HepG2 (cell line): Measurements from ENCODE around the gene MC2R. TPM values are rescaled to one million over a fixed set of nuclear protein-coding genes. Genes with fewer than 3 reads are reported as not detected.

ENCODE experiments used
- ATAC-seq: fragments of 200-7000 bp; cut with Tn5 transposase; 3 replicates; pipeline ENCODE4 v1.9.1; 2020; ENCODE audit warnings: mild to moderate bottlenecking, moderate library complexity
- Bru-seq: library from RNA; stranded (reverse); fragments of 400-500 nt; gene quantifications from one replicate; lab custom pipeline; 2021; lab: Mats Ljungman, UMichigan
- BruChase-seq, 2 experiments: library from RNA; stranded (reverse); fragments of 400-500 nt; gene quantifications; one replicate each; lab custom pipeline; 2021; lab: Mats Ljungman, UMichigan
- BruUV-seq: library from RNA; stranded (reverse); fragments of 400-500 nt; replicated peaks from 2 replicates; lab custom pipeline; 2021; lab: Mats Ljungman, UMichigan
- CTCF ChIA-PET: fragments of 300-600 bp; formaldehyde crosslinking; extraction: SDS; loops from one replicate; lab custom pipeline; 2021; ENCODE audit warnings: low total read pairs, inconsistent platforms, low intra/inter-chr PET ratio; lab: Yijun Ruan, JAX
- POLR2A ChIA-PET: fragments of 350-600 bp; sonication (Branson Sonifier 250); formaldehyde crosslinking; loops from one replicate; lab custom pipeline; 2020; ENCODE audit warnings: antibody characterized with exemption, inconsistent platforms; lab: Yijun Ruan, JAX
- DNase-seq: peaks from one replicate; pipeline ENCODE4 v3.0.0-alpha.2; 2015; ENCODE audit warnings: low spot score
- FAIRE-seq: peaks from 3 replicates; lab custom pipeline; 2011; peaks lifted over from hg19 to GRCh38; lab: Jason Lieb, UNC
- H2AFZ ChIP-seq: one replicate; pipeline ENCODE4 v1.6.1; 2011; ENCODE audit warnings: low read length, inconsistent platforms
- H3K27ac ChIP-seq: fragments of 300-600 bp; 3 replicates; pipeline ENCODE4 v1.8.0; 2011; ENCODE audit warnings: mixed run types, mild to moderate bottlenecking, mixed read lengths, low read length, inconsistent platforms; ENCODE audit not compliant: insufficient read depth; ENCODE audit errors: extremely low read length
- H3K27me3 ChIP-seq, 2 experiments: fragments of 200-600 bp in 1 of 2; 2 replicates in 1 of 2; 3 replicates in 1 of 2; pipeline versions ENCODE4 v1.6.0 to v1.8.0; 2011; ENCODE audit warnings: low read length in 2 of 2, mild to moderate bottlenecking in 2 of 2, moderate library complexity in 2 of 2, inconsistent platforms in 1 of 2; ENCODE audit not compliant: insufficient read depth in 2 of 2, control insufficient read depth in 1 of 2
- H3K36me3 ChIP-seq, 2 experiments: fragments of 200-600 bp in 1 of 2; replicated peaks in 1 of 2; 2 replicates in 1 of 2; 3 replicates in 1 of 2; pipeline versions ENCODE4 v1.5.1 to v1.8.0; 2011; ENCODE audit warnings: low read length in 2 of 2, inconsistent platforms in 1 of 2; ENCODE audit not compliant: insufficient read depth in 2 of 2, control insufficient read depth in 1 of 2
- H3K4me1 ChIP-seq: 2 replicates; pipeline ENCODE4 v1.5.1; 2012; ENCODE audit warnings: low read length, inconsistent platforms; ENCODE audit not compliant: insufficient read depth
- H3K4me2 ChIP-seq: 2 replicates; pipeline ENCODE4 v1.6.0; 2011; ENCODE audit warnings: low read depth, low read length, inconsistent platforms
- H3K4me3 ChIP-seq, 3 experiments: fragments of 200-600 bp in 1 of 3; sonication (generic), shearing (Covaris generic) in 1 of 3; replicated peaks in 1 of 3; 2 replicates each; pipeline ENCODE4 v1.5.1; 2011 to 2016; ENCODE audit warnings: low read length in 3 of 3, inconsistent platforms in 2 of 3, low read depth in 2 of 3, mild to moderate bottlenecking in 2 of 3, control low read depth in 1 of 3, mixed read lengths in 1 of 3; ENCODE audit not compliant: insufficient read depth in 1 of 3
- H3K79me2 ChIP-seq: one replicate; pipeline ENCODE4 v1.6.1; 2011; ENCODE audit warnings: low read length, inconsistent platforms; ENCODE audit not compliant: insufficient read depth
- H3K9ac ChIP-seq: 2 replicates; pipeline ENCODE4 v1.6.0; 2011; ENCODE audit warnings: mild to moderate bottlenecking, low read depth, low read length, inconsistent platforms; ENCODE audit not compliant: insufficient read depth
- H3K9me3 ChIP-seq: 2 replicates; pipeline ENCODE4 v1.5.1; 2012; ENCODE audit warnings: mild to moderate bottlenecking, low read length
- H4K20me1 ChIP-seq: 2 replicates; pipeline ENCODE4 v1.6.0; 2011; ENCODE audit warnings: inconsistent platforms, mild to moderate bottlenecking, low read length, moderate library complexity; ENCODE audit not compliant: insufficient read depth
- GATA4 ChIP-seq: sonication (generic); IDR thresholded peaks from 2 replicates; pipeline ENCODE4 v1.6.1; 2016; ENCODE audit warnings: antibody characterized with exemption, low read depth, borderline replicate concordance
- HMGA1 ChIP-seq: sonication (generic); formaldehyde crosslinking; conservative IDR thresholded peaks from 2 replicates; pipeline ENCODE4 v1.4.0; 2020; ENCODE audit warnings: missing genetic modification reagents
- POLR2G ChIP-seq: fragments of 200-400 bp; formaldehyde crosslinking; IDR thresholded peaks from 2 replicates; pipeline ENCODE4 v1.6.1; 2018; ENCODE audit warnings: mild to moderate bottlenecking, low read depth, low read length, moderate library complexity
- SOX6 ChIP-seq, 2 experiments: fragments of 450-650 bp in 1 of 2; sonication (generic) in 1 of 2; formaldehyde crosslinking in 1 of 2; IDR thresholded peaks; 2 replicates each; pipeline versions ENCODE4 v1.4.0 to v1.6.1; 2017 to 2020; ENCODE audit warnings: antibody characterized with exemption in 1 of 2, mild to moderate bottlenecking in 1 of 2, missing genetic modification reagents in 1 of 2
- SRSF4 ChIP-seq: fragments of 200-400 bp; formaldehyde crosslinking; IDR thresholded peaks from one replicate; pipeline ENCODE4 v1.6.1; 2018; ENCODE audit warnings: mild to moderate bottlenecking, low read depth, low read length, moderate library complexity; ENCODE audit not compliant: poor library complexity, severe bottlenecking
- ZFAT ChIP-seq: sonication (generic); formaldehyde crosslinking; conservative IDR thresholded peaks from 2 replicates; pipeline ENCODE4 v1.8.1; 2023; ENCODE audit warnings: missing genetic modification reagents, inconsistent platforms
- ZFP36L1 ChIP-seq: sonication (generic); formaldehyde crosslinking; IDR thresholded peaks from 2 replicates; pipeline ENCODE4 v1.8.0; 2022; ENCODE audit warnings: mild to moderate bottlenecking, missing genetic modification reagents, moderate library complexity
- ZKSCAN5 ChIP-seq: sonication (generic); formaldehyde crosslinking; IDR thresholded peaks from 2 replicates; pipeline ENCODE4 v1.5.1; 2020; ENCODE audit warnings: mild to moderate bottlenecking, missing genetic modification reagents
- ZNF552 ChIP-seq: sonication (generic); formaldehyde crosslinking; IDR thresholded peaks from 2 replicates; pipeline ENCODE4 v1.9.0; 2022; ENCODE audit warnings: missing genetic modification reagents, mild to moderate bottlenecking, borderline replicate concordance
- WGBS: methylation state at CpG from one replicate; pipeline ENCODE4 v1.1.6; 2017; ENCODE audit warnings: low lambda C conversion rate; 5-methylcytosine and 5-hydroxymethylcytosine counted together
- in situ Hi-C: cut with HindIII; loops from 2 replicates; pipeline ENCODE4 v1.10.0; 2017; ENCODE audit warnings: low pct_unique_long_range_greater_than_20kb; ENCODE audit not compliant: extremely low pct_ligation_motif_present
- intact Hi-C: fragments of 100-400 bp; cut with micrococcal nuclease; formaldehyde crosslinking; loops from one replicate; pipeline ENCODE4 v1.10.0; 2022; ENCODE audit not compliant: unreplicated experiment
- long read RNA-seq, 2 experiments: library from RNA in 1 of 2; library from polyadenylated mRNA in 1 of 2; stranded (forward) in 1 of 2; unstranded in 1 of 2; transcript quantifications; one replicate each; pipeline ENCODE4 v2.0.0, GENCODE V29; 2019 to 2022
- polyA minus RNA-seq, 3 experiments: library from RNA; depleted of rRNA, polyadenylated mRNA; stranded (reverse); fragments of >200 nt; gene quantifications; 2 replicates each; pipeline ENCODE4 v1.2.3, GENCODE V29; 2011; ENCODE audit warnings: low replicate concordance in 1 of 3
- polyA plus RNA-seq, 8 experiments: library from polyadenylated mRNA; depleted of rRNA in 3 of 8; stranded (reverse) in 7 of 8; unstranded in 1 of 8; fragments of >200 nt; fragmentation: Illumina TruSeq in 4 of 8; extraction: Trizol in 4 of 8; gene quantifications; 2 replicates each; pipeline versions ENCODE4 v1.2.1 to v1.2.3, GENCODE V29; 2011 to 2016; ENCODE audit warnings: low read depth in 4 of 8, missing spikeins in 1 of 8, mixed read lengths in 1 of 8; ENCODE audit not compliant: insufficient read depth in 1 of 8
- total RNA-seq, 5 experiments: library from RNA; depleted of rRNA; stranded (reverse); fragments of >200 nt; fragmentation: Illumina TruSeq; extraction: Trizol; gene quantifications; 2 replicates each; pipeline ENCODE4 v1.2.3, GENCODE V29; 2016; ENCODE audit warnings: low read depth in 1 of 5
- TF ChIP-seq, protein P1 (sequence below): sonication (generic); formaldehyde crosslinking; IDR thresholded peaks from 2 replicates; pipeline ENCODE4 v1.8.1; 2023; ENCODE audit warnings: mild to moderate bottlenecking, missing genetic modification reagents, borderline replicate concordance
- TF ChIP-seq, protein P2 (sequence below): IDR thresholded peaks from 2 replicates; pipeline ENCODE4 v1.6.1; 2016; ENCODE audit warnings: low read depth, control low read depth

MC2R gene
- total RNA-seq (2016; rRNA removed; fragmentation: Illumina TruSeq; extraction: Trizol), result not detected in 2 replicates
- not detected in 2 replicates for total RNA-seq (2016; cell fraction: cytosol; rRNA removed; fragmentation: Illumina TruSeq; extraction: Trizol; ENCODE audit: low read depth)
- total RNA-seq (2016; cell fraction: insoluble cytoplasmic fraction; rRNA removed; fragmentation: Illumina TruSeq; extraction: Trizol), result not detected in 2 replicates
- not detected in 2 replicates for total RNA-seq (2016; cell fraction: membrane; rRNA removed; fragmentation: Illumina TruSeq; extraction: Trizol)
- total RNA-seq (2016; cell fraction: nucleus; rRNA removed; fragmentation: Illumina TruSeq; extraction: Trizol), result not detected in 2 replicates
- polyA plus RNA-seq (2011; rRNA removed), result not detected in 2 replicates
- polyA plus RNA-seq (2011; cell fraction: cytosol; rRNA removed), result not detected in 2 replicates
- polyA plus RNA-seq (2011; cell fraction: nucleus; rRNA removed), result not detected in 2 replicates
- not detected in 2 replicates for polyA plus RNA-seq (2012)
- polyA plus RNA-seq (2016; cell fraction: cytosol; fragmentation: Illumina TruSeq; extraction: Trizol; ENCODE audit: low read depth), result not detected in 2 replicates
- not detected in 2 replicates for polyA plus RNA-seq (2016; cell fraction: insoluble cytoplasmic fraction; fragmentation: Illumina TruSeq; extraction: Trizol; ENCODE audit: low read depth)
- polyA plus RNA-seq (2016; cell fraction: membrane; fragmentation: Illumina TruSeq; extraction: Trizol; ENCODE audit: low read depth), result not detected in 2 replicates
- not detected in 2 replicates for polyA plus RNA-seq (2016; cell fraction: nucleus; fragmentation: Illumina TruSeq; extraction: Trizol; ENCODE audit: insufficient read depth, low read depth)
- not detected in 2 replicates for polyA minus RNA-seq (2011; rRNA and poly(A)+ RNA removed; ENCODE audit: low replicate concordance)
- polyA minus RNA-seq (2011; cell fraction: cytosol; rRNA and poly(A)+ RNA removed), result not detected in 2 replicates
- not detected in 2 replicates for polyA minus RNA-seq (2011; cell fraction: nucleus; rRNA and poly(A)+ RNA removed)
- not detected for Bru-seq, nascent RNA
- not detected for BruChase-seq, experiment 1, labeled RNA remaining after a 6-hour chase
- BruChase-seq, experiment 2, labeled RNA remaining after a 2-hour chase, result not detected
- long read RNA-seq, experiment 1, result 0 reads
- long read RNA-seq, experiment 2, result 0 reads

DNA sequence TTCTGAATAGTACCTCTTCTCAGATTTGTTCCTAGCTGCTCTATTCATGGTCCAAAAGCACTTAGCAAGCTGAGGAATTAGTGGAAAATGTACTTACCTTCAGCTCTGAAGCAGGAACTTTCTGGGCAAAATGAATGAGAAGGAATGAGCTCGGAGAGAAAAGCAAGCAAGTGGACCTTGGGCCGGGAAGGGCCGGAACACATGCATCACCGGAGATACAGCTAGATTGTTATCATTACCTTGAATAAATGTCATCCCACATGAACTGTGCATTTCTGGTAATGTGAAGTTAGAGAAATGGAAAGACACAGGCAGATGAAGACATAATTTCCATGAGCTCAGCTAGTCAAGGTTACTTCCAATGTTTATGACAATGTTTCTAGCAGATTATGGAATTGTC lies at the start of gene MC2R:
Gene MC2R (minus strand): TSS at position 146 of the 400 bp plus-strand sequence. CDS start 30,018 bp downstream, outside the sequence.
- FAIRE-seq, result no peak
- H3K27ac ChIP-seq, result no peak within 1 kb of the TSS
- no peak within 1 kb of the TSS for H3K4me3 ChIP-seq
- no peaks in the 10 kb centered on the region for H3K9me3 ChIP-seq
- POLR2A ChIA-PET, result no interaction called here
- H3K27me3 ChIP-seq, result peaks cover 5 to 52% of the 10 kb centered on the region in 2 experiments; a peak in 3 of 5 replicates
- no peaks in the 10 kb centered on the region for H4K20me1 ChIP-seq
- peaks cover 8% of the 10 kb centered on the region for H3K4me1 ChIP-seq
- intact Hi-C loops, result no loop called here
- no peak for TF ChIP-seq GATA4
- TF ChIP-seq, protein P1, sequence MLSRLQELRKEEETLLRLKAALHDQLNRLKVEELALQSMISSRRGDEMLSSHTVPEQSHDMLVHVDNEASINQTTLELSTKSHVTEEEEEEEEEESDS (CRISPR knock-in tag), result no peak
- no peak for TF ChIP-seq POLR2G
- no peak for TF ChIP-seq SOX6 (IDR thresholded peaks at IDR 0.05)
- TF ChIP-seq SOX6 (CRISPR knock-in tag; IDR thresholded peaks at IDR 0.05), result no peak
- TF ChIP-seq HMGA1 (CRISPR knock-in tag), result no peak
- TF ChIP-seq ZFP36L1 (CRISPR knock-in tag), result no peak
- TF ChIP-seq ZKSCAN5, result no peak
- TF ChIP-seq SRSF4, result no peak
- TF ChIP-seq, protein P2, sequence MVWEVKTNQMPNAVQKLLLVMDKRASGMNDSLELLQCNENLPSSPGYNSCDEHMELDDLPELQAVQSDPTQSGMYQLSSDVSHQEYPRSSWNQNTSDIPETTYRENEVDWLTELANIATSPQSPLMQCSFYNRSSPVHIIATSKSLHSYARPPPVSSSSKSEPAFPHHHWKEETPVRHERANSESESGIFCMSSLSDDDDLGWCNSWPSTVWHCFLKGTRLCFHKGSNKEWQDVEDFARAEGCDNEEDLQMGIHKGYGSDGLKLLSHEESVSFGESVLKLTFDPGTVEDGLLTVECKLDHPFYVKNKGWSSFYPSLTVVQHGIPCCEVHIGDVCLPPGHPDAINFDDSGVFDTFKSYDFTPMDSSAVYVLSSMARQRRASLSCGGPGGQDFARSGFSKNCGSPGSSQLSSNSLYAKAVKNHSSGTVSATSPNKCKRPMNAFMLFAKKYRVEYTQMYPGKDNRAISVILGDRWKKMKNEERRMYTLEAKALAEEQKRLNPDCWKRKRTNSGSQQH (CRISPR knock-in tag), result no peak
- TF ChIP-seq ZNF552 (CRISPR knock-in tag), result no peak
- TF ChIP-seq ZFAT (CRISPR knock-in tag), result no peak
- TF ChIP-seq, all 625 proteins: peak for 0
- no peak for DNase-seq
- no TSS peak for BruUV-seq
- Histone ChIP-seq H3K9ac (no peak within 1 kb of the TSS), H3K4me2 (no peak within 1 kb of the TSS), H3K79me2 (no peaks in the 10 kb centered on the region), H2AFZ (no peak within 1 kb of the TSS), H3K36me3 (no peaks in the 10 kb centered on the region)
- 3% methylated on average over 4 of the region's 4 CpGs for WGBS
- in situ Hi-C loops, result no loop called here
- ATAC-seq, result no peak
- CTCF ChIA-PET, result no interaction called here
